ENCODE results near the gene URM1. TPM values are rescaled to one million over a fixed set of nuclear protein-coding genes. Genes with fewer than 3 reads are reported as not detected.

URM1 gene
- total RNA-seq, 1 experiment from 2014 or later, result 46.6 TPM

- no peak overlapping the region for H3K4me3 Mint-ChIP-seq
- no peak overlapping the region for H2BK12ac ChIP-seq (ENCODE audit: insufficient read length, low read depth, low read length)
- H2AFZ ChIP-seq (ENCODE audit: low read length), result no peak overlapping the region
- no peak overlapping the region for H4K91ac ChIP-seq (ENCODE audit: insufficient read length, low read depth, low read length)
- H3K9me3 Mint-ChIP-seq, result no peaks in the 10 kb centered on the region
- H2BK120ac ChIP-seq (ENCODE audit: low read depth, low read length, poor library complexity, severe bottlenecking), result no peak overlapping the region
- no peak overlapping the region for H3K14ac ChIP-seq (ENCODE audit: insufficient read depth, low read length)
- H3K18ac ChIP-seq (ENCODE audit: insufficient read length, low read depth, low read length), result no peak overlapping the region
- H3K4me1 Mint-ChIP-seq, result peaks cover 9 to 13% of the 10 kb centered on the region in 2 experiments; a peak in 3 of 4 replicates
- peaks cover 50% of the 10 kb centered on the region for H3K27me3 Mint-ChIP-seq (ENCODE audit: low read depth)
- no peaks in the 10 kb centered on the region for H3K79me1 ChIP-seq (ENCODE audit: insufficient read depth, low read depth, low read length, poor library complexity, severe bottlenecking)
- no peak overlapping the region for H3K23ac ChIP-seq (ENCODE audit: insufficient read length, low read depth, low read length)
- no peak overlapping the region for H4K5ac ChIP-seq (ENCODE audit: insufficient read length, low read depth, low read length)
- H3K9ac ChIP-seq (ENCODE audit: extremely low read depth, insufficient read length, low read length), result no peak overlapping the region
- TF ChIP-seq, protein P1, sequence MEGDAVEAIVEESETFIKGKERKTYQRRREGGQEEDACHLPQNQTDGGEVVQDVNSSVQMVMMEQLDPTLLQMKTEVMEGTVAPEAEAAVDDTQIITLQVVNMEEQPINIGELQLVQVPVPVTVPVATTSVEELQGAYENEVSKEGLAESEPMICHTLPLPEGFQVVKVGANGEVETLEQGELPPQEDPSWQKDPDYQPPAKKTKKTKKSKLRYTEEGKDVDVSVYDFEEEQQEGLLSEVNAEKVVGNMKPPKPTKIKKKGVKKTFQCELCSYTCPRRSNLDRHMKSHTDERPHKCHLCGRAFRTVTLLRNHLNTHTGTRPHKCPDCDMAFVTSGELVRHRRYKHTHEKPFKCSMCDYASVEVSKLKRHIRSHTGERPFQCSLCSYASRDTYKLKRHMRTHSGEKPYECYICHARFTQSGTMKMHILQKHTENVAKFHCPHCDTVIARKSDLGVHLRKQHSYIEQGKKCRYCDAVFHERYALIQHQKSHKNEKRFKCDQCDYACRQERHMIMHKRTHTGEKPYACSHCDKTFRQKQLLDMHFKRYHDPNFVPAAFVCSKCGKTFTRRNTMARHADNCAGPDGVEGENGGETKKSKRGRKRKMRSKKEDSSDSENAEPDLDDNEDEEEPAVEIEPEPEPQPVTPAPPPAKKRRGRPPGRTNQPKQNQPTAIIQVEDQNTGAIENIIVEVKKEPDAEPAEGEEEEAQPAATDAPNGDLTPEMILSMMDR (conservative IDR thresholded peaks at IDR 0.05), result no peak
- peaks cover 7% of the 10 kb centered on the region; the same call in 1 of the 2 replicates for H3K27me3 ChIP-seq (ENCODE audit: insufficient read depth, low read length)
- no peak for DNase-seq
- no peaks in the 10 kb centered on the region for H3K9me3 ChIP-seq (ENCODE audit: control insufficient read depth, low read depth, low read length)
- H3K27ac Mint-ChIP-seq, result no peak overlapping the region; a peak in 1 of 7 replicates
- H3K79me2 ChIP-seq (ENCODE audit: insufficient read depth, low read length), result no peaks in the 10 kb centered on the region
- H2AK5ac ChIP-seq (ENCODE audit: insufficient read length, low read length), result no peak overlapping the region
- H3T11ph ChIP-seq (ENCODE audit: low read length), result no peak overlapping the region
- no peak overlapping the region for H3K4ac ChIP-seq (ENCODE audit: low read depth, low read length)
- no peak overlapping the region for H3K4me2 ChIP-seq (ENCODE audit: insufficient read depth, insufficient read length, low read length)
- no peak overlapping the region for H4K8ac ChIP-seq (replicated peaks; ENCODE audit: insufficient read length, low read depth, low read length)
- no peak overlapping the region for H2BK20ac ChIP-seq (ENCODE audit: low read depth, low read length, poor library complexity, severe bottlenecking)
- no peak overlapping the region for H3K56ac ChIP-seq (ENCODE audit: insufficient read length, low read depth, low read length)
- H3K27ac ChIP-seq (ENCODE audit: insufficient read length, low read depth, low read length), result no peak overlapping the region
- no peak overlapping the region for H2BK5ac ChIP-seq (ENCODE audit: insufficient read length, low read length)
- H3K23me2 ChIP-seq (ENCODE audit: insufficient read length, low read depth, low read length, poor library complexity, severe bottlenecking), result peaks cover 8% of the 10 kb centered on the region
- no peaks in the 10 kb centered on the region for H4K20me1 ChIP-seq (ENCODE audit: control insufficient read depth, insufficient read depth, insufficient read length)
- H3K4me1 ChIP-seq (ENCODE audit: insufficient read depth, low read length), result no peaks in the 10 kb centered on the region
- H2BK15ac ChIP-seq (ENCODE audit: low read depth, low read length), result no peak overlapping the region
- H3K36me3 Mint-ChIP-seq (ENCODE audit: insufficient read depth in 1 of 3, low read depth in 3 of 3), result no peaks in the 10 kb centered on the region
- WGBS (ENCODE audit: extremely low coverage, insufficient read length, low lambda C conversion rate), result no CpG with 5 or more reads among the region's 15 CpGs
Observed at GRCh38 chr9:128424268-128424780, 53.1 kb downstream of the URM1 start.

All from H9 (cell line).